HG03196 (cell line): ENCODE results near the gene STK39.

Source experiments
- ATAC-seq: cut with Tn5 transposase; IDR thresholded peaks from one replicate; pipeline ENCODE4 v1.9.1; 2021; ENCODE audit not compliant: unreplicated experiment

Gene STK39

GRCh38 chr2:168024459-168024858 is 222.9 kb downstream of the STK39 start:
- no peak for ATAC-seq

GRCh38 chr2:168021800-168022587 is 225.4 kb downstream of the STK39 start:
- ATAC-seq: no peak

- no peak for ATAC-seq
Observed at GRCh38 chr2:168015274-168015953, 232.0 kb downstream of the STK39 start.

GRCh38 chr2:168009900-168010299 is 237.5 kb downstream of the STK39 start:
- no peak for ATAC-seq

GRCh38 chr2:168008646-168009195 is 238.7 kb downstream of the STK39 start:
- ATAC-seq: no peak

GRCh38 chr2:168006498-168006897 is 240.9 kb downstream of the STK39 start:
- no peak for ATAC-seq

- no peak for ATAC-seq
Observed at GRCh38 chr2:168005586-168005985, 241.8 kb downstream of the STK39 start.

GRCh38 chr2:168003876-168004275 is 243.5 kb downstream of the STK39 start:
- no peak for ATAC-seq

GRCh38 chr2:168002021-168002553 is 245.3 kb downstream of the STK39 start:
- ATAC-seq: no peak

- no peak for ATAC-seq
Observed at GRCh38 chr2:167992278-167992677, 255.1 kb downstream of the STK39 start.

- ATAC-seq: no peak
Observed at GRCh38 chr2:167990062-167990461, 257.3 kb downstream of the STK39 start.

GRCh38 chr2:167988296-167988695 is 259.1 kb downstream of the STK39 start:
- no peak for ATAC-seq

- ATAC-seq: no peak
Observed at GRCh38 chr2:167987558-167987957, 259.8 kb downstream of the STK39 start.

GRCh38 chr2:167987026-167987425 is 260.4 kb downstream of the STK39 start:
- no peak for ATAC-seq

- no peak for ATAC-seq
Observed at GRCh38 chr2:167986223-167986622, 261.2 kb downstream of the STK39 start.

- no peak for ATAC-seq
Observed at GRCh38 chr2:167981945-167982344, 265.4 kb downstream of the STK39 start.

- no peak for ATAC-seq
Observed at GRCh38 chr2:167980439-167980838, 267.0 kb downstream of the STK39 start.

GRCh38 chr2:167972746-167973145 is 274.6 kb downstream of the STK39 start:
- no peak for ATAC-seq

- ATAC-seq: no peak
Observed at GRCh38 chr2:167972020-167972419, 275.4 kb downstream of the STK39 start.

GRCh38 chr2:167966937-167967913 is 280.2 kb downstream of the STK39 start:
- ATAC-seq: no peak
